Hindlimb muscle (tissue), 1 donor: ENCODE results near the gene NPTX1. TPM values are rescaled to one million over a fixed set of nuclear protein-coding genes. Genes with fewer than 3 reads are reported as not detected.

Source experiments
- DNase-seq: peaks from one replicate; pipeline ENCODE4 v3.0.0-alpha.2; 2013
- polyA plus RNA-seq: library from polyadenylated mRNA; unstranded; fragments of 120-200 nt; gene quantifications from one replicate; pipeline ENCODE4 v1.2.1, GENCODE V29; 2013; ENCODE audit not compliant: insufficient read length

The NPTX1 gene
- polyA plus RNA-seq, 1 donor = 0.43 TPM

GRCh38 chr17:80426671-80427326 lies 49.6 kb downstream of the NPTX1 start:
- DNase-seq = peak; percentile 74

GRCh38 chr17:80425835-80426426 lies 50.5 kb downstream of the NPTX1 start:
- DNase-seq = no peak

- no peak for DNase-seq
These were observed 51.3 kb downstream of the NPTX1 start for GRCh38 chr17:80424878-80425765.

GRCh38 chr17:80424261-80424660 lies 52.1 kb downstream of the NPTX1 start:
- DNase-seq = no peak

- no peak for DNase-seq
These were observed 52.7 kb downstream of the NPTX1 start for GRCh38 chr17:80423536-80424225.

GRCh38 chr17:80422981-80423380 lies 53.4 kb downstream of the NPTX1 start:
- DNase-seq = no peak

- no peak for DNase-seq
These were observed 54.1 kb downstream of the NPTX1 start for GRCh38 chr17:80422276-80422675.

- no peak for DNase-seq
These were observed 54.9 kb downstream of the NPTX1 start for GRCh38 chr17:80421381-80422090.

GRCh38 chr17:80419255-80419654 lies 57.2 kb downstream of the NPTX1 start:
- DNase-seq = no peak

GRCh38 chr17:80418589-80418988 lies 57.8 kb downstream of the NPTX1 start:
- DNase-seq = no peak

Other genes starting within 250 kb of the NPTX1 start
- gene RNF213, start 215.8 kb downstream of the NPTX1 start, polyA plus RNA-seq = 40.0 TPM
- 23.3 TPM for gene ENDOV, start 61.4 kb downstream of the NPTX1 start, polyA plus RNA-seq
- gene RPTOR, start 68.2 kb upstream of the NPTX1 start, polyA plus RNA-seq = 31.1 TPM